Liver (tissue), 9 donors: Measurements from ENCODE around the gene COL11A2. TPM values are rescaled to one million over a fixed set of nuclear protein-coding genes. Genes with fewer than 3 reads are reported as not detected.

Source experiments
- DNase-seq: peaks from one replicate; pipeline ENCODE4 v3.0.0-alpha.2; 2017; ENCODE audit warnings: low spot score
- H3K27ac ChIP-seq, 2 donors: one replicate each; pipeline ENCODE4 v1.7.0; 2013; ENCODE audit warnings: inconsistent platforms in 2 of 2, low read length in 2 of 2, control low read depth in 1 of 2, low read depth in 1 of 2, mild to moderate bottlenecking in 1 of 2
- H3K27me3 ChIP-seq, 4 donors: one replicate each; pipeline versions ENCODE4 v1.6.1 to v1.7.0; 2013; ENCODE audit warnings: low read length in 3 of 4, inconsistent platforms in 1 of 4, mild to moderate bottlenecking in 1 of 4, moderate library complexity in 1 of 4; ENCODE audit not compliant: control insufficient read depth in 4 of 4, insufficient read depth in 4 of 4
- H3K36me3 ChIP-seq, 4 donors: one replicate each; pipeline versions ENCODE4 v1.6.1 to v1.7.0; 2013; ENCODE audit warnings: low read length in 3 of 4, mild to moderate bottlenecking in 3 of 4, low read depth in 1 of 4, moderate library complexity in 1 of 4; ENCODE audit not compliant: control insufficient read depth in 4 of 4, insufficient read depth in 3 of 4
- H3K4me1 ChIP-seq, 4 donors: one replicate each; pipeline versions ENCODE4 v1.6.1 to v1.7.0; 2013; ENCODE audit warnings: low read length in 3 of 4, mild to moderate bottlenecking in 3 of 4, moderate library complexity in 1 of 4; ENCODE audit not compliant: control insufficient read depth in 4 of 4, insufficient read depth in 4 of 4
- H3K4me3 ChIP-seq, 3 donors: one replicate each; pipeline versions ENCODE4 v1.6.1 to v1.7.0; 2013; ENCODE audit warnings: low read length in 3 of 3, control low read depth in 1 of 3, low read depth in 1 of 3, mild to moderate bottlenecking in 1 of 3
- H3K9ac ChIP-seq, 2 donors: one replicate each; pipeline ENCODE4 v1.7.0; 2013; ENCODE audit warnings: low read length in 2 of 2, mild to moderate bottlenecking in 2 of 2, moderate library complexity in 2 of 2, control low read depth in 1 of 2, low read depth in 1 of 2
- H3K9me3 ChIP-seq, 4 donors: one replicate each; pipeline versions ENCODE4 v1.6.1 to v1.7.0; 2013; ENCODE audit warnings: low read length in 3 of 4; ENCODE audit not compliant: control insufficient read depth in 4 of 4
- ATF3 ChIP-seq: IDR thresholded peaks from 2 replicates; pipeline ENCODE4 v1.6.1; 2016; ENCODE audit warnings: antibody characterized with exemption
- CTCF ChIP-seq: fragments of 150-350 bp; IDR thresholded peaks from 2 replicates; pipeline ENCODE4 v1.5.1; 2017; ENCODE audit warnings: improper control_type of control experiment, low read depth, low read length; ENCODE audit not compliant: missing input control
- EGR1 ChIP-seq, 2 donors: IDR thresholded peaks; 2 replicates each; pipeline ENCODE4 v1.6.1; 2016 to 2018; ENCODE audit warnings: antibody characterized with exemption in 2 of 2, low read depth in 2 of 2
- FOXA1 ChIP-seq: IDR thresholded peaks from 2 replicates; pipeline ENCODE4 v1.6.1; 2016; ENCODE audit warnings: antibody characterized with exemption
- FOXA2 ChIP-seq: IDR thresholded peaks from 2 replicates; pipeline ENCODE4 v1.6.1; 2016; ENCODE audit warnings: antibody characterized with exemption
- GABPA ChIP-seq, 2 donors: IDR thresholded peaks in 1 of 2; conservative IDR thresholded peaks in 1 of 2; 2 replicates each; pipeline ENCODE4 v1.6.1; 2016; ENCODE audit warnings: antibody characterized with exemption in 2 of 2, mild to moderate bottlenecking in 1 of 2, moderate library complexity in 1 of 2
- HNF4A ChIP-seq, 2 donors: conservative IDR thresholded peaks; 2 replicates each; pipeline ENCODE4 v1.6.1; 2016; ENCODE audit warnings: antibody characterized with exemption in 2 of 2, mild to moderate bottlenecking in 2 of 2
- HNF4G ChIP-seq: IDR thresholded peaks from 2 replicates; pipeline ENCODE4 v1.6.1; 2016; ENCODE audit warnings: antibody characterized with exemption
- JUND ChIP-seq, 2 donors: IDR thresholded peaks; 2 replicates each; pipeline ENCODE4 v1.6.1; 2016; ENCODE audit warnings: antibody characterized with exemption in 2 of 2
- MAX ChIP-seq: IDR thresholded peaks from 2 replicates; pipeline ENCODE4 v1.6.1; 2016; ENCODE audit warnings: antibody characterized with exemption
- NR2F2 ChIP-seq: IDR thresholded peaks from 2 replicates; pipeline ENCODE4 v1.6.1; 2016; ENCODE audit warnings: antibody characterized with exemption
- RAD21 ChIP-seq, 2 donors: IDR thresholded peaks; 2 replicates each; pipeline ENCODE4 v1.6.1; 2016; ENCODE audit warnings: antibody characterized with exemption in 2 of 2, mild to moderate bottlenecking in 2 of 2
- RXRA ChIP-seq, 2 donors: IDR thresholded peaks; 2 replicates each; pipeline ENCODE4 v1.6.1; 2017 to 2018; ENCODE audit warnings: antibody characterized with exemption in 2 of 2, mild to moderate bottlenecking in 1 of 2
- SP1 ChIP-seq: IDR thresholded peaks from 2 replicates; pipeline ENCODE4 v1.6.1; 2018; ENCODE audit warnings: antibody characterized with exemption, mild to moderate bottlenecking
- TAF1 ChIP-seq: conservative IDR thresholded peaks from 2 replicates; pipeline ENCODE4 v1.6.1; 2016; ENCODE audit warnings: antibody characterized with exemption, mild to moderate bottlenecking
- YY1 ChIP-seq: IDR thresholded peaks from 2 replicates; pipeline ENCODE4 v1.6.1; 2016; ENCODE audit warnings: antibody characterized with exemption, mild to moderate bottlenecking
- ZBTB33 ChIP-seq: IDR thresholded peaks from 2 replicates; pipeline ENCODE4 v1.6.1; 2016; ENCODE audit warnings: antibody characterized with exemption
- WGBS: extraction: QIAGEN DNeasy Blood & Tissue Kit; methylation state at CpG from one replicate; pipeline ENCODE4 v1.1.7; 2013; 5-methylcytosine and 5-hydroxymethylcytosine counted together
- polyA plus RNA-seq, 2 donors: library from polyadenylated mRNA; stranded (reverse) in 1 of 2; unstranded in 1 of 2; fragments of 200-250 nt in 1 of 2; fragments of >200 nt in 1 of 2; fragmentation: Nextera tagmentation in 1 of 2; extraction: Ambion mirVana in 1 of 2; gene quantifications; one replicate each; pipeline versions ENCODE4 v1.2.1 to v1.2.3, GENCODE V29; 2013 to 2015
- total RNA-seq, 2 donors: library from RNA; depleted of rRNA; stranded (reverse); fragments of >200 nt; gene quantifications; one replicate each; pipeline ENCODE4 v1.2.3, GENCODE V29; 2014
- TF ChIP-seq, protein P1 (sequence below): IDR thresholded peaks from 2 replicates; pipeline ENCODE4 v1.6.1; 2016; ENCODE audit warnings: antibody characterized with exemption, mild to moderate bottlenecking
- donor health status: healthy.
- donor health status: healthy.
- donor health status: healthy.
- donor health status: healthy.
- donor health status: healthy.

COL11A2 gene
- total and polyA plus RNA-seq, 4 donors: 0.15 to 0.59 (median 0.27) TPM

GRCh38 chr6:33207552-33208090 lies 15.4 kb upstream of the COL11A2 start:
- DNase-seq: no peak
- Histone ChIP-seq H3K9me3 (no peaks in the 10 kb centered on the region), H3K4me1 (peaks cover 7 to 40% (median 23%) of the 10 kb centered on the region in 4 donors), H3K36me3 (peaks cover 3 to 30% (median 15%) of the 10 kb centered on the region in 4 donors), H3K9ac (peak overlapping the region; percentile 95 to 96), H3K4me3 (peak overlapping the region; percentile 68 to 84 (median 80)), H3K27me3 (no peaks in the 10 kb centered on the region), H3K27ac (peak overlapping the region; percentile 93 to 94)
- TF ChIP-seq JUND (IDR thresholded peaks at IDR 0.05): no peak
- no peak for TF ChIP-seq CTCF
- TF ChIP-seq EGR1 (IDR thresholded peaks at IDR 0.05; ENCODE audit: low read depth in 2 of 2): no peak
- no peak for TF ChIP-seq SP1
- no peak for TF ChIP-seq TAF1
- TF ChIP-seq ATF3: no peak
- no peak for TF ChIP-seq HNF4G
- TF ChIP-seq YY1: no peak
- TF ChIP-seq ZBTB33: no peak
- TF ChIP-seq, protein P1, sequence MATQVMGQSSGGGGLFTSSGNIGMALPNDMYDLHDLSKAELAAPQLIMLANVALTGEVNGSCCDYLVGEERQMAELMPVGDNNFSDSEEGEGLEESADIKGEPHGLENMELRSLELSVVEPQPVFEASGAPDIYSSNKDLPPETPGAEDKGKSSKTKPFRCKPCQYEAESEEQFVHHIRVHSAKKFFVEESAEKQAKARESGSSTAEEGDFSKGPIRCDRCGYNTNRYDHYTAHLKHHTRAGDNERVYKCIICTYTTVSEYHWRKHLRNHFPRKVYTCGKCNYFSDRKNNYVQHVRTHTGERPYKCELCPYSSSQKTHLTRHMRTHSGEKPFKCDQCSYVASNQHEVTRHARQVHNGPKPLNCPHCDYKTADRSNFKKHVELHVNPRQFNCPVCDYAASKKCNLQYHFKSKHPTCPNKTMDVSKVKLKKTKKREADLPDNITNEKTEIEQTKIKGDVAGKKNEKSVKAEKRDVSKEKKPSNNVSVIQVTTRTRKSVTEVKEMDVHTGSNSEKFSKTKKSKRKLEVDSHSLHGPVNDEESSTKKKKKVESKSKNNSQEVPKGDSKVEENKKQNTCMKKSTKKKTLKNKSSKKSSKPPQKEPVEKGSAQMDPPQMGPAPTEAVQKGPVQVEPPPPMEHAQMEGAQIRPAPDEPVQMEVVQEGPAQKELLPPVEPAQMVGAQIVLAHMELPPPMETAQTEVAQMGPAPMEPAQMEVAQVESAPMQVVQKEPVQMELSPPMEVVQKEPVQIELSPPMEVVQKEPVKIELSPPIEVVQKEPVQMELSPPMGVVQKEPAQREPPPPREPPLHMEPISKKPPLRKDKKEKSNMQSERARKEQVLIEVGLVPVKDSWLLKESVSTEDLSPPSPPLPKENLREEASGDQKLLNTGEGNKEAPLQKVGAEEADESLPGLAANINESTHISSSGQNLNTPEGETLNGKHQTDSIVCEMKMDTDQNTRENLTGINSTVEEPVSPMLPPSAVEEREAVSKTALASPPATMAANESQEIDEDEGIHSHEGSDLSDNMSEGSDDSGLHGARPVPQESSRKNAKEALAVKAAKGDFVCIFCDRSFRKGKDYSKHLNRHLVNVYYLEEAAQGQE: no peak
- TF ChIP-seq FOXA1: no peak
- TF ChIP-seq NR2F2: no peak
- TF ChIP-seq RXRA (IDR thresholded peaks at IDR 0.05): no peak
- TF ChIP-seq GABPA (IDR thresholded peaks at IDR 0.05 in 1 of 2, conservative IDR thresholded peaks at IDR 0.05 in 1 of 2): no peak
- TF ChIP-seq MAX: no peak
- TF ChIP-seq RAD21 (IDR thresholded peaks at IDR 0.05): no peak
- no peak for TF ChIP-seq FOXA2
- TF ChIP-seq HNF4A (conservative IDR thresholded peaks at IDR 0.05): no peak
- 2% methylated on average over 29 of the region's 29 CpGs for WGBS
